Heart left ventricle (tissue), 13 donors: ENCODE data around the gene USP53.

Experiments used
- CTCF ChIP-seq, 12 donors: fragments of 200-600 bp; sonication (generic) in 4 of 12; IDR thresholded peaks; one replicate each; pipeline versions ENCODE4 v1.5.0 to v1.8.0; 2018 to 2022; ENCODE audit warnings: antibody characterized with exemption in 12 of 12, mild to moderate bottlenecking in 5 of 12
- POLR2A ChIP-seq, 2 donors: fragments of 450-650 bp; IDR thresholded peaks; one replicate each; pipeline ENCODE4 v1.6.1; 2017; ENCODE audit warnings: antibody characterized with exemption in 2 of 2, mild to moderate bottlenecking in 2 of 2, moderate library complexity in 2 of 2
- donor health status: ischemic (EF 13 %, LVEDD 7.1; RV severe dilation, severe dysfunction).
- donor health status: DM: no; HTN: yes; CAD: no.
- donor health status: DM: no; HTN: no; CAD: no.
- donor health status: ischemic (EF 25% LVEDD 6.9; RV normal size, moderate dysfunction).
- donor health status: ischemic (EF 25% LVEDD 5.7; RV mildly dilated, moderate dysfunction).
- donor health status: ischemic (EF 35%, LVEDD 5.7; RV mildly dilated, moderate dysfunction).
- donor health status: nonischemic (EF 11% LVEDD 7.7; RV severe dilation, severe dysfunction).
- donor health status: DM: yes; HTN: yes; CAD: no.
- donor health status: PGD.
- donor health status: ischemic (EF 29% LVEDD 5.4; RV normal size, mild dysfunction).
- donor health status: nonischemic (EF 23%, LVEDD 6.1; RV moderate dilation, normal function).

DNA sequence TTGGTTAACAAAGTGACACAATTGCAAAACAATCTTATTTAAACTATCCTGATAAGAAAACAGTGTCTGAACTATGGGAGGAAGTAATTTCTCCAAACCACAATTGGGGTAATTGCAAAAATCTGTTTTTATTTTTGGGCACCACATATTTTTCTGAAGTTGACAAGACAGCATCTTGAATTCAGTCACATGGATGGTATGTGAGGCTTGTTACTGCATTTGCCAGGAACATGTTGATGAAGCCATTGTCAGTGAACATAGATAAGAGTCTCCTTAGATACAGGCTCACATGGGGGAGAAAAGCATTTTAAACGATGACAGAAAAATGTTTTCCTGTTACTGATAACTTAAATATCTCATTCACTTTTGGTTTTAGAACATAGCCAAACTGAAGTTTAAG is 5.5 kb upstream of the USP53 start:
- TF ChIP-seq CTCF (IDR thresholded peaks at IDR 0.05) (no peak), POLR2A (IDR thresholded peaks at IDR 0.05) (no peak)
